Parathyroid adenoma (tissue), 2 donors: ENCODE measurements around the gene RAPGEF2.
"Not testable (repeated sequence)": the region's sequence is repeated elsewhere in the genome, so short reads cannot be mapped to it uniquely, and the experiment has no call there.

Experiments
- H2AFZ ChIP-seq: fragments of 300-600 bp; sonication (generic); one replicate; pipeline ENCODE4 v1.7.0; 2017; ENCODE audit warnings: antibody characterized with exemption, mild to moderate bottlenecking
- H3K27ac ChIP-seq: fragments of 300-600 bp; sonication (generic); one replicate; pipeline ENCODE4 v1.7.0; 2017
- H3K27me3 ChIP-seq: fragments of 300-600 bp; sonication (generic); one replicate; pipeline ENCODE4 v1.7.0; 2017; ENCODE audit warnings: low read length; ENCODE audit not compliant: control insufficient read depth, insufficient read depth
- H3K36me3 ChIP-seq: fragments of 300-600 bp; sonication (generic); one replicate; pipeline ENCODE4 v1.7.0; 2017; ENCODE audit warnings: low read length; ENCODE audit not compliant: control insufficient read depth, insufficient read depth
- H3K4me1 ChIP-seq: fragments of 300-600 bp; sonication (generic); one replicate; pipeline ENCODE4 v1.7.0; 2017; ENCODE audit warnings: control low read depth
- H3K4me2 ChIP-seq: fragments of 300-600 bp; sonication (generic); one replicate; pipeline ENCODE4 v1.7.0; 2017; ENCODE audit warnings: low read length
- H3K4me3 ChIP-seq: fragments of 300-600 bp; sonication (generic); one replicate; pipeline ENCODE4 v1.7.0; 2017; ENCODE audit warnings: low read depth, low read length
- H3K79me2 ChIP-seq: fragments of 300-600 bp; sonication (generic); one replicate; pipeline ENCODE4 v1.7.0; 2017; ENCODE audit warnings: control low read depth
- H3K9ac ChIP-seq: fragments of 300-600 bp; sonication (generic); one replicate; pipeline ENCODE4 v1.7.0; 2017; ENCODE audit warnings: mild to moderate bottlenecking
- H3K9me3 ChIP-seq: fragments of 300-600 bp; sonication (generic); one replicate; pipeline ENCODE4 v1.7.0; 2017; ENCODE audit warnings: low read length; ENCODE audit not compliant: control insufficient read depth
- CTCF ChIP-seq: fragments of 300-600 bp; sonication (generic); IDR thresholded peaks from one replicate; pipeline ENCODE4 v1.7.0; 2017; ENCODE audit warnings: antibody characterized with exemption, mild to moderate bottlenecking
- donor health status: primary hyperparathyroidism.

The RAPGEF2 gene

GRCh38 chr4:159369256-159369655 is 266.4 kb downstream of the RAPGEF2 start:
- no peak overlapping the region for H3K9ac ChIP-seq
- no peak overlapping the region for H3K4me2 ChIP-seq
- no peaks in the 10 kb centered on the region for H3K27me3 ChIP-seq
- H3K9me3 ChIP-seq: peaks cover 3% of the 10 kb centered on the region
- H2AFZ ChIP-seq: no peak overlapping the region
- H3K4me1 ChIP-seq: no peaks in the 10 kb centered on the region
- H3K79me2 ChIP-seq: no peaks in the 10 kb centered on the region
- no peak overlapping the region for H3K4me3 ChIP-seq
- H3K36me3 ChIP-seq: no peaks in the 10 kb centered on the region
- H3K27ac ChIP-seq: no peak overlapping the region
- TF ChIP-seq CTCF: no peak

GRCh38 chr4:159370286-159370685 is 267.4 kb downstream of the RAPGEF2 start:
- no peak overlapping the region for H3K4me2 ChIP-seq
- H3K27me3 ChIP-seq: no peaks in the 10 kb centered on the region
- no peak overlapping the region for H3K27ac ChIP-seq
- H3K9ac ChIP-seq: no peak overlapping the region
- no peaks in the 10 kb centered on the region for H3K36me3 ChIP-seq
- H3K9me3 ChIP-seq: peaks cover 3% of the 10 kb centered on the region
- no peak for TF ChIP-seq CTCF
- H3K79me2 ChIP-seq: no peaks in the 10 kb centered on the region
- no peaks in the 10 kb centered on the region for H3K4me1 ChIP-seq
- H2AFZ ChIP-seq: no peak overlapping the region
- no peak overlapping the region for H3K4me3 ChIP-seq

GRCh38 chr4:159374749-159375530 is 272.1 kb downstream of the RAPGEF2 start:
- Histone ChIP-seq H2AFZ (no peak overlapping the region), H3K9me3 (no peaks in the 10 kb centered on the region), H3K9ac (no peak overlapping the region), H3K4me3 (no peak overlapping the region), H3K27me3 (no peaks in the 10 kb centered on the region), H3K4me1 (no peaks in the 10 kb centered on the region), H3K79me2 (no peaks in the 10 kb centered on the region), H3K36me3 (no peaks in the 10 kb centered on the region), H3K4me2 (no peak overlapping the region), H3K27ac (no peak overlapping the region)
- no peak for TF ChIP-seq CTCF

GRCh38 chr4:159376289-159376688 is 273.4 kb downstream of the RAPGEF2 start:
- H3K79me2 ChIP-seq: no peaks in the 10 kb centered on the region
- H3K36me3 ChIP-seq: no peaks in the 10 kb centered on the region
- H3K4me2 ChIP-seq: no peak overlapping the region
- no peak overlapping the region for H3K4me3 ChIP-seq
- no peaks in the 10 kb centered on the region for H3K27me3 ChIP-seq
- H2AFZ ChIP-seq: no peak overlapping the region
- H3K9me3 ChIP-seq: no peaks in the 10 kb centered on the region
- no peaks in the 10 kb centered on the region for H3K4me1 ChIP-seq
- no peak for TF ChIP-seq CTCF
- no peak overlapping the region for H3K27ac ChIP-seq
- no peak overlapping the region for H3K9ac ChIP-seq

- Histone ChIP-seq H3K4me1 (no peaks in the 10 kb centered on the region), H3K9ac (no peak overlapping the region), H3K36me3 (no peaks in the 10 kb centered on the region), H2AFZ (no peak overlapping the region), H3K9me3 (no peaks in the 10 kb centered on the region), H3K4me2 (no peak overlapping the region), H3K79me2 (no peaks in the 10 kb centered on the region), H3K4me3 (no peak overlapping the region), H3K27ac (no peak overlapping the region), H3K27me3 (no peaks in the 10 kb centered on the region)
- no peak for TF ChIP-seq CTCF
These were observed 275.3 kb downstream of the RAPGEF2 start for GRCh38 chr4:159378056-159378616.

- not testable (repeated sequence) for H3K4me2 ChIP-seq, H3K36me3 ChIP-seq, H2AFZ ChIP-seq, H3K27ac ChIP-seq, H3K79me2 ChIP-seq, H3K9me3 ChIP-seq, H3K4me3 ChIP-seq, H3K9ac ChIP-seq, H3K27me3 ChIP-seq, H3K4me1 ChIP-seq
These were observed 276.2 kb downstream of the RAPGEF2 start for GRCh38 chr4:159379064-159379463.
